GM20000 (cell line): ENCODE results near the gene CFAP299.

Experiments
- DNase-seq: peaks from one replicate; pipeline ENCODE4 v3.0.0; 2012; ENCODE audit warnings: low spot score
- TF ChIP-seq, protein P1 (sequence below): IDR thresholded peaks from 2 replicates; pipeline ENCODE4 v1.5.1; 2012; ENCODE audit warnings: mild to moderate bottlenecking, control low read depth; ENCODE audit errors: extremely low read depth, missing control alignments

CFAP299 gene

DNA sequence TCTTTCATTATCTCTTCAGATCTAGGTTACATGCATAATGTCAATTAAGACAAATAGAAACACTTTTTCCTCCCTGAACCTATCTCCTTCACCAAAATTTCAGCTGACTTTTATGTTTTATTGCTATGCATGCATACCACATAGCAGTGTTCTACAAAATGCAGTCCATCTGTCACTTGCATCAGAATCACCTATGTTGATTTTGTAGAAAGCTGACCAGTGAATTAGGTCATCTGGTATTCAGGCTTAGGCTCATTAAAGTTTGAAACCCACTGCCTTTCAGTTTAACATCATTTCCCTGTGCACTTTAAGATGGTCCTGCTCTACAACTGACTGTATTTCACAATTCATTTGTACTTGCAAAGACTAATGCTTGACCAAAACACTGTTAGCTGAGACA is 277.9 kb downstream of the CFAP299 start:
- TF ChIP-seq, protein P1, sequence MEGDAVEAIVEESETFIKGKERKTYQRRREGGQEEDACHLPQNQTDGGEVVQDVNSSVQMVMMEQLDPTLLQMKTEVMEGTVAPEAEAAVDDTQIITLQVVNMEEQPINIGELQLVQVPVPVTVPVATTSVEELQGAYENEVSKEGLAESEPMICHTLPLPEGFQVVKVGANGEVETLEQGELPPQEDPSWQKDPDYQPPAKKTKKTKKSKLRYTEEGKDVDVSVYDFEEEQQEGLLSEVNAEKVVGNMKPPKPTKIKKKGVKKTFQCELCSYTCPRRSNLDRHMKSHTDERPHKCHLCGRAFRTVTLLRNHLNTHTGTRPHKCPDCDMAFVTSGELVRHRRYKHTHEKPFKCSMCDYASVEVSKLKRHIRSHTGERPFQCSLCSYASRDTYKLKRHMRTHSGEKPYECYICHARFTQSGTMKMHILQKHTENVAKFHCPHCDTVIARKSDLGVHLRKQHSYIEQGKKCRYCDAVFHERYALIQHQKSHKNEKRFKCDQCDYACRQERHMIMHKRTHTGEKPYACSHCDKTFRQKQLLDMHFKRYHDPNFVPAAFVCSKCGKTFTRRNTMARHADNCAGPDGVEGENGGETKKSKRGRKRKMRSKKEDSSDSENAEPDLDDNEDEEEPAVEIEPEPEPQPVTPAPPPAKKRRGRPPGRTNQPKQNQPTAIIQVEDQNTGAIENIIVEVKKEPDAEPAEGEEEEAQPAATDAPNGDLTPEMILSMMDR, result no peak

DNA sequence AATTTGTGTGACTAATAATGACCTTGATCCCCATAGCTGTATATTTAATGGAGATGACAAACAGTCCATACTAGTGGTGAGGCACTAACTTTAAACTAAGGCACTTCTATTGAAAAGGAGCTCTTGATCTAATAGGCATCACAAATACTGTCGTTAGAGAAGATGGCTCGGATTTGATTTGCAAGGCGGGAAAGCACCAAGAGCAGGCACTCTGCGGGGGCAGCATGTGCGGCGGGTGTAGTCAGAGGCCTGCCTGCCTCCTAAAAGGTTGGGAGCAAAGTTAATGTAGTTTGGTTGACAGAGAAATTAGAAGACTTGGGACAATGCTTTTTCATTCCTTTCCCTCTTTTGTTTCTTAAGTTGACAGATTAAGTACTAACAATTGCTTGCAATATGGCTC is 278.8 kb downstream of the CFAP299 start:
- TF ChIP-seq, protein P1, result no peak
- DNase-seq, result no peak

More for the DNA sequence above, 277.9 kb downstream of the CFAP299 start:
- DNase-seq, result no peak

DNA sequence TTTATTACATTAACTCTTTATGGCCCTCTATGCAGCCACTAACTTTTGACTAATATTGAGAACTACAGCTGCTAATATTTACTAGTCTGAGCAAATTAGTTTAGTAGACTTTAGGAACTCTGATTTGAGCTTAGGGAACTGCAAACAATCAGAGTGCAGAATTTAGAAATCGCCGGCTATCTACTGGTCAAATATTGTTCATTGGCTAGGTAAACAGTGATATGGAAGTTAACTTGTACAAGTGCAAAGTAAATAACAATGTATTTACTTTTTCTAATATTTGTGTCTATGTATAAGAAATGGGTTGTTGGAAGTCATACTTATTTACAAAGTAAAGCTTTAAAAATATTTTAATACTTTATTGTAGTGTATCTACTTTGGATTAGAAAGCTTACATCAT is 279.6 kb downstream of the CFAP299 start:
- TF ChIP-seq, protein P1, result no peak
- no peak for DNase-seq

DNA sequence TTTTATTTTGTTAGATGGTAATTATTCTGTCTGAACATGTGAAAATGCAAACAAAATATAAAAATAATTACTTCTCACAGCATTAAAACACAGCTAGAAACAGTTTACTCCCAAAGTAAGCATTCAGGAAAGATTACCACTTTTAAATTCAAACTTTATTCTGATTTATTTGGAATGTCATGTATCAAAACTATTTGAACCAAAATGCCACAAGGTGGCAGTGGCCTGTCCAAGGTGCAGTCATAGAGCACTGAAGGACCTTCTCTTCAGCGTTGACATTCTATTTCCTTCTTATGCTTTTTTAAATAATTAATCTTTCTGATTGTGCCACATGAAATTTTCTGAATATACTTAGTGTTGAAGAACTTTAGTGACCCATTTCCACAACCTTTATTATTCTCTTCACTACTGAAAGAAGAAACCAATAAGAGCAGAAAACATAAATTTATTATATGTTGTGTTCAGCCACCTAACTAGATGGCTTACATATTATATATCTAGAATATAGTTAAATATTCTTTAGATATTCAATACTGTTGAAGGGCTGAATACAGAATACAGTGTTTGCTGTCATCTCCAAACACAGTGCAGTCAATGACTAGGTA is 283.6 kb downstream of the CFAP299 start:
- no peak for DNase-seq
- TF ChIP-seq, protein P1, result no peak

DNA sequence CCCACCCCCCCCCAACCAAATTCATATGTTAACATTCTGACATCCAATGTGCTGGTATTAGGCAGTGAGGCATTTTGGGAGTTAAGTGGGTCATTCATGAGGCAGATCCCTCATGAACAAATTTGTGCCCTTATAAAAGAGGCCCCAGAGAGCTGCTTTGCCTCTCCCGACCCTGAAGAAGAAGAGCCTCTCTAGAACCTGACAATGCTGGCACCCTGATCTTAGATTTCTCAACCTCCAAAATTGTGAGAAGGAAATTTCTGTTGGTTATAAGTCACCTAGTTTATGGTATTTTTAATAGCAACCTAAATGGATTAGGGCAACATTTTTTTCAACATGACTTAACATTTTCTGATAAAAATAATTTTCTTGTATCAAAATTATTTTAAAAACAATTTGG is 296.3 kb downstream of the CFAP299 start:
- TF ChIP-seq, protein P1, result no peak
- DNase-seq, result no peak

DNA sequence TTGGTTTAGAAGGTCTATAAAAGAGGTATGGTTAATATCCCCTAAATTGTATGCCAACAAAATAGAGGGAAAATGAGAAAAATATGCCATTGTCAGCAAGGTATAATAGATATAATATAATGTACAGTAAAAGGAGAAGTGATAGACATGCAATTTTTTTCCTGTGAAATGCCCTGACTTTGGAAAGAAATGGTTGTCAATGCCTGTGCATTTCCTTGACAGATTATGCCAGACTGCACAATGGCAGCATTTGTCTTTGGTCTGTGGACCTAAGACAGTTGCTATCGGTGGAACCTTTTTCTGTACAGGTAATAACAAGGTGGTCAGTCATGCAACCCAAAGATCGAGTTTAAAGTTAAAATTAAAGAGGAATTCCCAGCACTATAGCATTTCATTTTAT is 301.7 kb downstream of the CFAP299 start:
- no peak for DNase-seq
- TF ChIP-seq, protein P1, result no peak

DNA sequence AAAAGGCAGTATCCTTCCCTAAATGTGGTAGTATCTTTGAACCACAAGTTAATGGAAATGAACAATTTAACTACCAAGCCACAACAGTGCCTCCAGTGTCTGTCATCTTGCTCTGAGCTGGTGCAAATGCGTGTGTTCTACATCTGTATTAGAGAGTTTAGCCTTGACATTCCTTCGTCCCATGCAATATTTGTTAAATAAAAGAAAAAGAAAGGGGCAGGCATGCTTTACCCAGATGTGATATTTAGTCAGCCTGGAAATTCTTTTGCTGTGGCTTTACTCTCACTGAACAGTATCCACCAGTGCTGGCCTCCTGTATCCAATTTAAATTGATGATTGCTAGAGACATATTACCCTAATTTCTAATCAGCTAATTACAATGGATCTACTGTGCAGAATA is 310.5 kb downstream of the CFAP299 start:
- no peak for DNase-seq
- TF ChIP-seq, protein P1, result no peak
